Measurements from ENCODE around the gene INPP5B. TPM values are rescaled to one million over a fixed set of nuclear protein-coding genes. Genes with fewer than 3 reads are reported as not detected.

The INPP5B gene
- total RNA-seq, 1 experiment from 2014 or later, result 18.8 TPM

- Histone ChIP-seq H3K36me3 (ENCODE audit: control insufficient read depth, insufficient read depth, low read length) (no peaks in the 10 kb centered on the region), H3K4me1 (peaks cover 5% of the 10 kb centered on the region; the same call in 1 of the 2 replicates), H3K9me3 (no peaks in the 10 kb centered on the region), H3K4me3 (ENCODE audit: low read depth, low read length) (no peak overlapping the region), H3K27me3 (replicated peaks; ENCODE audit: control insufficient read depth, insufficient read depth, low read length) (no peaks in the 10 kb centered on the region)
- H3K27ac Mint-ChIP-seq (ENCODE audit: unreplicated experiment), result no peak overlapping the region
- DNase-seq, result no peak
- peaks cover 2% of the 10 kb centered on the region for H3K36me3 Mint-ChIP-seq (ENCODE audit: insufficient read depth, unreplicated experiment)
- no peak for TF ChIP-seq CTCF (IDR thresholded peaks at IDR 0.05; ENCODE audit: insufficient read depth in 1 of 2, low read depth in 1 of 2, low read length in 1 of 2, severe bottlenecking in 1 of 2, unreplicated experiment in 1 of 2)
- ChIA-PET CTCF (no interaction called here), POLR2A (no interaction called here)
- H3K9me3 Mint-ChIP-seq (ENCODE audit: unreplicated experiment), result no peaks in the 10 kb centered on the region
- intact Hi-C loops (cut with micrococcal nuclease; ENCODE audit: unreplicated experiment), result no loop called here
- H3K4me3 Mint-ChIP-seq (ENCODE audit: unreplicated experiment), result no peak overlapping the region
- H3K27me3 Mint-ChIP-seq (ENCODE audit: insufficient read depth, unreplicated experiment), result no peaks in the 10 kb centered on the region
- BruUV-seq (replicated peaks), result no TSS peak
- no peaks in the 10 kb centered on the region for H3K4me1 Mint-ChIP-seq (ENCODE audit: low read depth, unreplicated experiment)
These were observed 1.3 kb upstream of the INPP5B start for GRCh38 chr1:37948166-37948565.

GRCh38 chr1:37947364-37947763 is 511 bp upstream of the INPP5B start:
- BruUV-seq (replicated peaks), result no TSS peak
- CTCF ChIA-PET, result no interaction called here
- H3K4me1 Mint-ChIP-seq (ENCODE audit: low read depth, unreplicated experiment), result no peaks in the 10 kb centered on the region
- POLR2A ChIA-PET, result no interaction called here
- no peaks in the 10 kb centered on the region for H3K9me3 Mint-ChIP-seq (ENCODE audit: unreplicated experiment)
- Histone ChIP-seq H3K27me3 (replicated peaks; ENCODE audit: control insufficient read depth, insufficient read depth, low read length) (no peaks in the 10 kb centered on the region), H3K4me1 (peaks cover 5% of the 10 kb centered on the region; the same call in 1 of the 2 replicates), H3K36me3 (ENCODE audit: control insufficient read depth, insufficient read depth, low read length) (no peaks in the 10 kb centered on the region), H3K9me3 (no peaks in the 10 kb centered on the region), H3K4me3 (ENCODE audit: low read depth, low read length) (no peak overlapping the region)
- H3K4me3 Mint-ChIP-seq (ENCODE audit: unreplicated experiment), result peak overlapping the region; percentile 99
- intact Hi-C loops (cut with micrococcal nuclease; ENCODE audit: unreplicated experiment), result no loop called here
- peak overlapping the region; percentile 91 for H3K27ac Mint-ChIP-seq (ENCODE audit: unreplicated experiment)
- TF ChIP-seq CTCF (IDR thresholded peaks at IDR 0.05; ENCODE audit: insufficient read depth in 1 of 2, low read depth in 1 of 2, low read length in 1 of 2, severe bottlenecking in 1 of 2, unreplicated experiment in 1 of 2), result no peak
- H3K27me3 Mint-ChIP-seq (ENCODE audit: insufficient read depth, unreplicated experiment), result no peaks in the 10 kb centered on the region
- peaks cover 5% of the 10 kb centered on the region for H3K36me3 Mint-ChIP-seq (ENCODE audit: insufficient read depth, unreplicated experiment)
- no peak for DNase-seq

DNA sequence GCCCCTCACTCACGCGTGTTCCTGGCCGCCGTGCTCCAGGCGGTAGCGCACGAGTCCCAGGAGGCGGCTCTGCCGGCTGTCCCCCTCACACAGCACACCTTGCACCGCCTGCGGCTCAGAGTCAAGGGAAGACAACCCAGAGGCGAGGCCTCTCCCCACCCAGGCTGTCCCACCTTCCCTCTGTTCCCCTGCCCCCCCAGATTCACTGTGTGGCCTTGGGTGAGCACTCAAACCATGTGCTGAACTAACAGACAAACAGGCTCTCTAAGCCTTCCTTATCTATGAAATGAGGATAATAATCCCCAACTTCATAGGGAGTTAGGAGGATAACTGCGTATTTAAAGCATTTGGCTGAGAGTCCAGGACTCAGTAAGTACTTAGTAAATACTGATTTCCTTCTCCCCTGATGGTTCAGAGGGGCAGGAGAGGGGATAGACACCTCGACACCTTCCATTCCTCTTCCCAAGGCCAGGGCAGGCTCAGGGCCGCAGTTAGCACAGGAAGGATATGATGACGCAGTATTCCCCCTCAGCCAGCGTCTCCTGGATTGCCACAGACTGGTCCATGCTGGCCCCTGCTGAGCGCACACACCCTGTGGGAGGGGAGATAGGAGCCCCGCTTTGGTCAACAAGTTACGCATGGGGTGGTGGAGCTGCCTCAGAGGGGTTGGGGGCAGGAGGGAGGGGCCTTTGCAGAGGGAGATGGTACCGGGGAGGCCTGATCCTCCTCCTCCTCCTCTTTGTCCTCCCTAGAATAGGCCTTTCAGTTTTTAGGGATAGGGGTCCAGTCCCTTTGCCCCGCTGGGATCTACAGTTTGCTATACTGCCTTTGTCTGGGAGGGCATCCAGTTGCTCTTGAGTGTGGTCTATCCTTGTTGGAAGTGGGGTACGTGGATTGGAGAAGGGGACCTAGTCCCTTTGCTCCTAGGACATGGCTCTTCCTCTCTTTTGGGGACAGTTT is 830 bp downstream of the INPP5B start:
- peaks cover 5% of the 10 kb centered on the region; the same call in 1 of the 2 replicates for H3K4me1 ChIP-seq
- POLR2A ChIA-PET, result no interaction called here
- no peak for TF ChIP-seq CTCF (IDR thresholded peaks at IDR 0.05; ENCODE audit: insufficient read depth in 1 of 2, low read depth in 1 of 2, low read length in 1 of 2, severe bottlenecking in 1 of 2, unreplicated experiment in 1 of 2)
- no peaks in the 10 kb centered on the region for H3K27me3 ChIP-seq (replicated peaks; ENCODE audit: control insufficient read depth, insufficient read depth, low read length)
- TSS peak; percentile 36 for BruUV-seq (replicated peaks)
- Mint-ChIP-seq H3K9me3 (ENCODE audit: unreplicated experiment) (no peaks in the 10 kb centered on the region), H3K4me3 (ENCODE audit: unreplicated experiment) (peak overlapping the region; percentile 99), H3K27ac (ENCODE audit: unreplicated experiment) (peak overlapping the region; percentile 91), H3K36me3 (ENCODE audit: insufficient read depth, unreplicated experiment) (peaks cover 5% of the 10 kb centered on the region), H3K27me3 (ENCODE audit: insufficient read depth, unreplicated experiment) (no peaks in the 10 kb centered on the region), H3K4me1 (ENCODE audit: low read depth, unreplicated experiment) (no peaks in the 10 kb centered on the region)
- H3K4me3 ChIP-seq (ENCODE audit: low read depth, low read length), result peak overlapping the region; percentile 54
- DNase-seq, result peak in 1 of 2 experiments; percentile 16
- H3K36me3 ChIP-seq (ENCODE audit: control insufficient read depth, insufficient read depth, low read length), result no peaks in the 10 kb centered on the region
- intact Hi-C loops (cut with micrococcal nuclease; ENCODE audit: unreplicated experiment), result no loop called here
- CTCF ChIA-PET, result no interaction called here
- no peaks in the 10 kb centered on the region for H3K9me3 ChIP-seq
